DMS153 treated with DMSO at 0.1 percent for 48 hours (cell line): ENCODE results near the gene RTKN.
A peak's percentile ranks its signal among the peaks of the same experiment; 100 is the strongest.
"Not testable (repeated sequence)": the region's sequence is repeated elsewhere in the genome, so short reads cannot be mapped to it uniquely, and the experiment has no call there.

Source experiments
- DNase-seq: peaks from one replicate; lab custom pipeline; 2025; ENCODE audit not compliant: unreplicated experiment; lab: John Stamatoyannopoulos, UW

The RTKN gene

GRCh38 chr2:74439373-74439772 lies 2.4 kb downstream of the RTKN start:
- no peak for DNase-seq

- DNase-seq, result no peak
These were observed 3.5 kb downstream of the RTKN start for GRCh38 chr2:74438248-74438647.

DNA sequence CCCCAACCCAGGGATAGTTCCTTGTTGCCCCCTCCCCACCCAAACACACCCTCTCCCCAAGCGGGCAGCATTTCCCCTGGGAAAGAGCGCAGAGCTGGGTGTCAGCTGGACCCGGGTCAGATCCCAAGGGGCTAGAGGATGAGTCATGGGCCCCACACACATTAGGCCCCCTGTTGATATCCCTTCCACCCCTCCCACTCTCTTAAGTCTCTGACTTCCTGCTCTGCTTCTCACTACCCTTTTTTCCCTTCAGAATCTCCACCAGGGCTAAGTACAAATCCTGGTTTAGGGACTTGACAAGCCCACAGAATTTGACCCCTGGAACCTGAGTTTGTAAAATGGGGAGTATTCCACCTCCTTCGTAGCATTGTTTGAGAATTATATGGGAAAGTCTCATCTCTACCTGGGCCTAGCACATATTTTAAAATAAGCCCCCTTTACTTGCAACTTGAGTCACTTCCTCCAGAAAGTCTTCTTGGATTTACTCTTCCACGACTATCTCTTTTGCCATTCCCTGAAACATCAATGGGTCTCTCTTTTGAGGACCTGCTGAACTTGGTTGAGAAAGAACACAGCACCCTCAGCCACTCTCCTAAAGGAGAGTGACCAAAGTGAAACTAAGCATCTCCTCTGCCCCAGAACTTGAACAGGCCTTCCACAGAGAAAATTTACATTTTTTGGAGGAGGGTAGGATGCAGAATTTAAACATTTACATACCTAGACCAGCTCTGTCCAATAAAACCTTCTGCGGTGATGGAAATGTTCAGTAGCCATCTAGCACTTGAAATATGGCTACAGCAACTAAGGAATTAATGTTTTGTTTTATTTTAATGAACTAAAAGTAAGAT lies 4.7 kb downstream of the RTKN start:
- no peak for DNase-seq

- no peak for DNase-seq
These were observed 5.5 kb downstream of the RTKN start for GRCh38 chr2:74436111-74436805.

- no peak for DNase-seq
These were observed 11.2 kb downstream of the RTKN start for GRCh38 chr2:74430502-74430901.

DNA sequence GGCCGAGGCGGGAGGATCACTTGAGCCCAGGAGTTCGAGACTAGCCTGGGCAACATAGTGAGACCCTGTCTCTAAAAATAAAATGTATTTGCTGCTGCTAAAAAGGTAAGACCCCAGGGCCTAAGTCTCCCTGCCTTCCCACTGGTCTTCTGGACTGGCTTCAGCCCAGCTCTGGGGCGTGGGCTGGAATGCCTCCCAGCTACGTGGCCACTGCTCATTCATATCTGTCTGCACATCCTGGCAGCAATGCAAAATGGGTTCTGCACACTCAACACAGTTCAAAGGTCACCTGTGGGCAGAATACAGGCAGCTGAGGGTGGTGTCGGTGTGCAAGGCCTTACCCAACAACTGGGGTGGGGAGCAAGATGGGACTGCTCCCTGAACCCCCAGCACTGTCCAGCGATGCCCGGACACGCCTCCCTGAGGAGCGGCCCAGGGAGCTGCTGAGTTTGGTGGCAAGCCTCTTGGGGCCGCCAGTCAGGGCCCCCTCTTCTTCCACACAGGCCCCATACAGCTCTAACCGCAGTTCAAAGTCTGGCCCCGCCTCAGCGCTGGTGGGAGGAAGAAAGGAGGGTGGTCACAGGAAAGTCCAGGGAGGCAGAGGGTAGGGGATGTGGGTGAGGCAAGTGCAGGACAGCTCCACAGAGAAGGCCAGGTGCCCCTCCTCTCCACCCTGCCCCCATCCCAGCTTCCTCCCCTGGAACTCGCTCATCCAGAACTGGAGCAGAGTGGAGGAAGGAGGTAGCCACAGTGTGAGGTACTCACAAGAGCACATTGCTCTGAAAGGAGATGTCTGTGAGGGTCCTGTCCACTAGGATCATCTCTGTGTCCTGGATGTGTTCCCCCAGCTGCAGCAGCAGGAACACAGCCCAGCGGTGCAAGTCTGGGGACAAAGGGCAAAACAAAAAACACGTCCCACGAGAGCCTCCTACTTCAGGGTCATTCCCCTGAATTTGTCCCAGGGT lies 12.0 kb downstream of the RTKN start:
- DNase-seq, result no peak

- DNase-seq, result no peak
These were observed 13.1 kb downstream of the RTKN start for GRCh38 chr2:74428675-74429074.

DNA sequence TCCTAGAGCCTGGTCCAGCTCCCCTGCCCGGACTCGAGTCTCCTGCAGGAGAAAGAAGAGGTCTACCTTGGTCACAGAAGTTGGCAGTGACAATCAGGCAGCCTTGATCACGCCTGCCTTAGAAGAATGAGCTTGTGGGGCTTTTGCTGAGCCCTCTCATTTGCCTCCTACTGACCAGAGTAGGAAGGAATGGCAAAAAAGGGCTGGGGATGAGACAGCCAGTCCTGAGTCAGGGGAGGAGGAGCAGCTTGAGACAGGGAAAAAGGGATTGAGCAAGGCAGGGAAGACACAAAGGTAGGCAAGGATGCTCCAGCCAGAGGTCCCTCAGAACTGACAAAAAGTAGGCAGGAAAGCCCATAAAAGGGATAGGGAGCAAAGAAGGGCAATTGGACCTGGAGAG lies 14.2 kb downstream of the RTKN start:
- no peak for DNase-seq

DNA sequence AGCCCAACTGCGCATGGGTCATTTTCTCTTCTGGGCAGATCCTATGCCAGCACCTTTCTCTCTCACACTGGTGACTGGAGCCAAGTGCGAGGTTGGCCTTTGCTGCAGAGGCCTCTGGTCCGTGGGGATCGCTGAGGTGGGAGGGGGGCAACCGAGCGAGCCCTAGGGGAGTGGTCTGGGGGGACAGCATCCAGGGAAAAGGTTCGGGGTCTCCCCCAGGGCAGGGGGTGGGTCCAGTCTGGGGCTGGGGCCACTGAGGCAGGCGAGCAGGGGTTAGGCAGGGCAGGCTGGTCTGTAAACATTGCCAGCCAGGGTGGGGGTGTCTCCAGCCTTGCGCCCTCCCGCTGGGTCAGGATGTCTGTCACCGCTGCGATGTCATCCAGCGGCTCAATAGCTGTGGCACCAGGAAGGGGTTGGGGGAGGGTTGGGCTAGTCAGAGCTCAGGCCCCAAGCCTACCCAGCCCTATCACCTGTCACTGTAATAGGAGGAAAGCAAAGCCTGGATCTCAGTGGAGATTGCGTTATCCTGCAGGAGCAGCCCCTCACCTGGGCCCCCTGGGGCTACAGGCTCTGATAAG lies 15.5 kb downstream of the RTKN start:
- no peak for DNase-seq

- no peak for DNase-seq
These were observed 16.2 kb downstream of the RTKN start for GRCh38 chr2:74425523-74425922.

DNA sequence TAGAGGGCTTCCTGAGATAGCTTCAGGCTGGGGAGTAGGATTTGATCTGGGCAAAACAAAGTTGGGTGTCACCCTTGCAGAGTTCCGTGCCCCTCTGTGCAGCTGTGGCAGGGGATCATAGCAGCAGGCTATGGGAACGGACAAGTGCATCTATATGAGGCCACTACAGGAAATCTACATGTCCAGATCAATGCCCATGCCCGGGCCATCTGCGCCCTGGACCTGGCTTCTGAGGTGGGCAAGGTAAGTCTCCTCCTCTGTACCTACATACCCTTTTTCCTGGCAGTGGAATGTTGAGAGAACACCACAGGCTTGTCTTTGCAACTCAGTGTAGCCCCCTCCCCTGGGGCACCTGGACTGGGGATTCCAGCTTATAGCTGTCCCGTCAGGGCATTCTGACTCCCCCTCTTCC lies 16.7 kb downstream of the RTKN start:
- DNase-seq, result no peak

- no peak for DNase-seq
These were observed 17.4 kb downstream of the RTKN start for GRCh38 chr2:74424139-74424992.

- DNase-seq, result no peak
These were observed 18.3 kb downstream of the RTKN start for GRCh38 chr2:74423231-74424095.

GRCh38 chr2:74421221-74421870 lies 20.4 kb downstream of the RTKN start, which contains the start of the genes C2orf81 and WDR54:
C2orf81 (minus strand) TSS chr2:74421619; CDS start chr2:74421560, 59 bp downstream.
WDR54 (plus strand) TSS chr2:74421730; CDS start chr2:74422154, 424 bp downstream.
- DNase-seq, result peak; percentile 84

- not testable (repeated sequence) for DNase-seq
These were observed 21.2 kb downstream of the RTKN start for GRCh38 chr2:74420443-74421103.

DNA sequence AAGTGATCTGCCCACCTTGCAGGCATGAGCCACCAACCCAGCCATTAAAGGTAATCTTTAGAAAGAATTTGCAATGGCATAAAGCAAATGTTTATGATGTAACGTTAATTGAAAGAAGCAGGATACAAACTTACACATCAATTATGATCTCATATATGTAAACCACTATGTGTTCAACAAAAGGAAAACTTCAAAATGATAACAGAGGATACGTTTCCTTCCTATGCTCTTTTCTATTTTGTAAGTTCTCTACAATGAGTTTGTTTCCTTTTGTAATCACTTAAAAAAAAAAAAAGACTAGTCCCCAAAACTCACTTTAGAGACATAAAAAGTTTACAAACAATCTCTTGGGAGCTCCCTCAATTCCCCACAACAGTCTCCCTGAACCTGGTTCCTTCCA lies 21.7 kb downstream of the RTKN start:
- DNase-seq, result no peak

DNA sequence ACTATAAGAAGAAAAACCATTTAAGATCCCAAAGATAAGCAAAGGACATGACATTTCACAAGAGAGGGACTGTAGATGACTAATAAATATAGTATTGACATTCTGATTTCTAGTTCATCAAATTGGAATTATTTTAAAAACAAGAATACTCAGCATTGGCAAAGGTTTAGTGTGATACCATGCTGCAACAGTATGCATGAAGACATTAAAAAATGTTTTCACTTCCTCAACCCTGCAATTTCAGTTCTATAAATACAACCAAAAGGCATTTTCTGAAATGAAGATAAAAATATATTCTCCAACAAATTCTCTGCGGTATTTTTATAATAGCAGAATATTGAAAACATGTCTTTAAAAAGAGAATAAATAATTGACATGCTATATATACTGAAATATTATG lies 22.4 kb downstream of the RTKN start:
- DNase-seq, result no peak

DNA sequence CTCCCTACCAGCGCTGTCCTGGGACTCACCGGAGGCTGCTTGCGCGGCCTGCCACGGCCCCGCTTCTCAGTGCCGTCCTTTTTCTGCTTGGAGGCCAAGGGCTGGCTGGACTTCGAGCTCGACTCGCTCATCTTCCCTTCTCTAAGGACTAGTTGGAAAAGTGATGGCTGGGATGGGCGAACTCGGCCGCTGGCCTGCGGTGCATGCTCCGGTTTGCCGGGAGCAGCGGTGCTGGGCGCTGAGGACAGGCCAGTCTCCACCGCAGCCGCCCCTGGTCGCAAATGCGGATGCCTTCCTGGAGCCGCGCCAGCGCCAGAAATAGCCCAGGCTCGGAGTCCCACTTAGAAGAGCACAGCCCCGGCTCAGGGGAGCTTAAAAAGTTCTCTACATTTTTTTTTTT lies 23.4 kb downstream of the RTKN start:
- DNase-seq, result no peak
